Measurements from ENCODE around the gene AIG1. TPM values are rescaled to one million over a fixed set of nuclear protein-coding genes. Genes with fewer than 3 reads are reported as not detected.

AIG1 gene
- total and polyA plus RNA-seq, 2 of the 4 experiments (the other 2 are of a cell fraction): 21.3 to 27.1 TPM

- Histone ChIP-seq H3K4me2 (ENCODE audit: low read depth, low read length) (no peak overlapping the region), H2AK9ac (replicated peaks; ENCODE audit: low read depth, low read length, poor library complexity) (no peak overlapping the region), H4K91ac (ENCODE audit: insufficient read depth, low read depth, low read length) (no peak overlapping the region), H3K36me3 (ENCODE audit: control insufficient read depth, insufficient read depth, low read length) (no peaks in the 10 kb centered on the region), H2BK20ac (ENCODE audit: low read depth, low read length) (no peak overlapping the region), H3K9me1 (ENCODE audit: insufficient read depth, low read length) (peaks cover 7% of the 10 kb centered on the region; the same call in 1 of the 2 replicates), H3K27me3 (ENCODE audit: control insufficient read depth, insufficient read depth, low read length) (no peaks in the 10 kb centered on the region), H3K18ac (ENCODE audit: low read depth, low read length) (no peak overlapping the region), H2BK120ac (ENCODE audit: low read depth, low read length) (no peak overlapping the region), H4K8ac (ENCODE audit: low read depth in 2 of 2, low read length in 2 of 2) (no peak overlapping the region), H4K20me1 (ENCODE audit: insufficient read depth, low read length) (no peaks in the 10 kb centered on the region), H2AK5ac (ENCODE audit: low read depth, low read length) (no peak overlapping the region), H3K27ac (ENCODE audit: insufficient read depth, low read length) (no peak overlapping the region), H3K79me1 (ENCODE audit: low read depth in 1 of 2, low read length in 2 of 2) (no peaks in the 10 kb centered on the region), H3K14ac (replicated peaks; ENCODE audit: low read depth, low read length) (no peak overlapping the region), H3K4me3 (ENCODE audit: insufficient read depth, low read depth, low read length) (no peak overlapping the region), H3K9me3 (ENCODE audit: control insufficient read depth, insufficient read depth, low read length) (no peaks in the 10 kb centered on the region), H2AFZ (replicated peaks; ENCODE audit: low read length, poor library complexity) (peak overlapping the region; percentile 5), H3K9ac (ENCODE audit: low read depth, low read length) (no peak overlapping the region), H3K4me1 (ENCODE audit: control insufficient read depth, insufficient read depth, low read length) (no peaks in the 10 kb centered on the region; the same call in 1 of the 2 replicates), H3K56ac (ENCODE audit: extremely low read depth, insufficient read depth, low read length) (no peak overlapping the region), H2BK15ac (ENCODE audit: low read depth, low read length) (no peak overlapping the region), H3K4ac (ENCODE audit: low read depth, low read length) (no peak overlapping the region), H3K23ac (ENCODE audit: low read depth, low read length) (no peak overlapping the region), H2BK5ac (ENCODE audit: low read depth, low read length, poor library complexity, severe bottlenecking) (no peak overlapping the region), H4K5ac (ENCODE audit: low read depth, low read length) (no peak overlapping the region)
- in situ Hi-C loops (cut with MboI; ENCODE audit: low sequenced_read_pairs) (no loop called here), intact Hi-C loops (cut with micrococcal nuclease) (no loop called here), dilution Hi-C loops (cut with HindIII; ENCODE audit: low sequenced_read_pairs, unreplicated experiment) (no loop called here)
- no TSS peak for BruUV-seq (replicated peaks)
- 0 out of 2 replicates have a peak, but pooled peaks have one; percentile 17 for TF ChIP-seq BHLHE40 (IDR thresholded peaks at IDR 0.05; ENCODE audit: low read depth, low read length)
- no peak for TF ChIP-seq CTCF (conservative IDR thresholded peaks at IDR 0.05; ENCODE audit: low read depth, low read length)
- no peak for TF ChIP-seq FOS (IDR thresholded peaks at IDR 0.05; ENCODE audit: low read depth, low read length)
- no peak for ATAC-seq (ENCODE audit: low read depth)
- DNase-seq: no peak
- ChIA-PET POLR2A (ENCODE audit: unreplicated experiment) (no interaction called here), CTCF (no interaction called here)
- 100% methylated on average over 2 of the region's 8 CpGs; no CpG with 5 or more reads in 1 of the 2 experiments for WGBS, 2 experiments (ENCODE audit: extremely low coverage in 2 of 2, insufficient read length in 1 of 2)
These were observed 163.2 kb downstream of the AIG1 start for GRCh38 chr6:143223895-143224294.
